Measurements from ENCODE around the gene NRXN2. TPM values are rescaled to one million over a fixed set of nuclear protein-coding genes. Genes with fewer than 3 reads are reported as not detected.

NRXN2 gene
- total RNA-seq = 8.0 and 92.7 TPM in 2 replicates

DNA sequence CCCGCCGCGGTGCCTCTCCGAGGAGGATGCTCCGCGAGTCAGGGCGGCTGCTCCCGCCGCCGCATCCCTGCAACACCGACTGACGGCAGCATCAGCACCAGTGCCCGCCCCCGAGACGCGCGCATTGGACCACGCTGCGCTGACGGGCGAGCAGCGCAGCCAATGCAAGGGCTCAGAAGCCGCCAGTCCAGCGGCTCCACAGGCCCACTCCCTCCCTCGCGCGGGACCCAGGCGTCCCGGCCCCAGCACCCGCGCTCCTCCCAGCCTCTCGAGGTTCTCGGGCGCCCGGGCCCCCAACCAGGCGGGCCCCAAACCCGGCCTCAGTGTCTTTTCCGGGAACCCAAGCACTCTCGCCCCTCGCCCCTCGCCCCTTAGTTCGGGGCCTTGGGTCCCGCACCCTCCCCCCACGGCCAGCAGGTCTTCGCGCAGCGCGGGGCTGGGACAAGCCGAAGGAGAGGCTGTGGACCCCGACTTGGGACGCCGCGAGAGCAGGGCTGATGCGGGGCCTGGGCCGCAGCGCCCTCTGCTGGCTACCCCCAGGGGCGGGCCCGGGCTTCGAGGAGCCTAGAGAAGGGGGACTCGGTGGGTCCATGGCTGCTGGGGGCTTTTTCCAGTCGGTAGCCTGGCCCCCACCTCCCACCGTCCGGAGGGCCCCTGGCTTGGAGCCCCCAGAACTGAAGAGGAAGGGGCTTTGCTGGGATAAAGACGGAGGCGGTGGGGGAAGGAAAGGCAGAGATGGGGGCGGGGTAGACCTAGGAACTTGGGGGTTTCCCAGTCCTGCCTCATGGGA lies at the start of gene NRXN2:
Gene NRXN2 (minus strand): TSS at position 81 of the 790 bp plus-strand sequence. CDS start 9,498 bp downstream, outside the sequence.

GRCh38 chr11:64759722-64760719 lies 37.0 kb upstream of the NRXN2 start, which contains the start of gene PYGM:
Gene PYGM (minus strand): TSS chr11:64759974. CDS start chr11:64759898, 76 bp downstream.

GRCh38 chr11:64743591-64744543 lies 20.9 kb upstream of the NRXN2 start, which contains the start of gene RASGRP2:
Gene RASGRP2 (minus strand): TSS chr11:64744142. CDS start chr11:64742866, 1,276 bp downstream.

GRCh38 chr11:64590763-64591221 lies 132.2 kb downstream of the NRXN2 start, which contains the start of gene SLC22A12:
Gene SLC22A12 (plus strand): TSS chr11:64591220. CDS start chr11:64591557, 337 bp downstream.

Other genes starting within 250 kb of the NRXN2 start
- not detected in 2 replicates for gene SLC22A11, start 167.3 kb downstream of the NRXN2 start, total RNA-seq
- gene SLC22A12, start 132.0 kb downstream of the NRXN2 start, total RNA-seq = not detected in 2 replicates
- gene RASGRP2, start 20.9 kb upstream of the NRXN2 start, total RNA-seq = 0.26 and 0.50 TPM in 2 replicates
- gene PYGM, start 36.8 kb upstream of the NRXN2 start, total RNA-seq = 6.0 and 8.8 TPM in 2 replicates
- 79.8 and 91.2 TPM in 2 replicates for gene SF1, start 55.3 kb upstream of the NRXN2 start, total RNA-seq
- gene MAP4K2, start 80.0 kb upstream of the NRXN2 start, total RNA-seq = 12.9 and 13.9 TPM in 2 replicates
- gene MEN1, start 87.4 kb upstream of the NRXN2 start, total RNA-seq = 24.4 and 31.0 TPM in 2 replicates
- gene CDC42BPG, start 121.5 kb upstream of the NRXN2 start, total RNA-seq = 0.07 and 0.13 TPM in 2 replicates
- gene EHD1, start 155.4 kb upstream of the NRXN2 start, total RNA-seq = 121 and 124 TPM in 2 replicates
- 11.0 and 14.9 TPM in 2 replicates for gene ATG2A, start 194.0 kb upstream of the NRXN2 start, total RNA-seq
- 19.4 and 28.1 TPM in 2 replicates for gene PPP2R5B, start 201.5 kb upstream of the NRXN2 start, total RNA-seq
- not detected in 2 replicates for gene GPHA2, start 212.7 kb upstream of the NRXN2 start, total RNA-seq
- not detected in 2 replicates for gene MAJIN, start 248.9 kb upstream of the NRXN2 start, total RNA-seq

Measured in smooth muscle cell of the pulmonary artery (primary cell).